Spleen (tissue), 7 donors: ENCODE measurements around the gene RAI14.

Experiments used
- CTCF ChIP-seq, 11 experiments: fragments of 200-600 bp in 7 of 11; fragments of 450-650 bp in 4 of 11; sonication (generic) in 4 of 11; IDR thresholded peaks in 8 of 11; conservative IDR thresholded peaks in 3 of 11; 1 replicate in 7 of 11; 2 replicates in 4 of 11; pipeline versions ENCODE4 v1.4.0 to v1.8.0; 2016 to 2021; ENCODE audit warnings: antibody characterized with exemption in 11 of 11, inconsistent platforms in 4 of 11, mild to moderate bottlenecking in 1 of 11
- POLR2A ChIP-seq, 3 donors: fragments of 450-650 bp; IDR thresholded peaks; one replicate each; pipeline ENCODE4 v1.5.1; 2017; ENCODE audit warnings: antibody characterized with exemption in 3 of 3, mild to moderate bottlenecking in 1 of 3
- POLR2AphosphoS5 ChIP-seq, 3 donors: sonication (generic); formaldehyde crosslinking; IDR thresholded peaks; one replicate each; pipeline ENCODE4 v1.5.1; 2017; ENCODE audit warnings: antibody characterized with exemption in 3 of 3
- donor health status: DM: no; HTN: no; CAD: no; lungs with moderate emphysema.
- donor health status: DM: no; HTN: no; CAD: no.
- donor health status: DM: no; HTN: no; CAD: no.

GRCh38 chr5:34703767-34704713 lies 47.9 kb downstream of the RAI14 start:
- TF ChIP-seq CTCF (IDR thresholded peaks at IDR 0.05 in 8 of 11, conservative IDR thresholded peaks at IDR 0.05 in 3 of 11) (no peak), POLR2AphosphoS5 (IDR thresholded peaks at IDR 0.05) (no peak), POLR2A (IDR thresholded peaks at IDR 0.05) (no peak)
